Smooth muscle cell (in vitro differentiated cells): ENCODE data around the gene ZNF749. TPM values are rescaled to one million over a fixed set of nuclear protein-coding genes. Genes with fewer than 3 reads are reported as not detected.

Source experiments
- DNase-seq: peaks from one replicate; lab custom pipeline; 2025; ENCODE audit not compliant: unreplicated experiment; lab: John Stamatoyannopoulos, UW
- H2AFZ ChIP-seq: fragments of 200-600 bp; sonication (generic); 2 replicates; pipeline ENCODE4 v1.6.0; 2016; ENCODE audit warnings: antibody characterized with exemption, low read depth, mild to moderate bottlenecking
- H3F3A ChIP-seq: fragments of 200-600 bp; sonication (generic); 2 replicates; pipeline ENCODE4 v1.6.0; 2017; ENCODE audit warnings: antibody characterized with exemption, low read depth
- H3K27ac ChIP-seq: fragments of 200-600 bp; sonication (generic); 2 replicates; pipeline ENCODE4 v1.5.1; 2016; ENCODE audit warnings: low read depth, mild to moderate bottlenecking
- H3K27me3 ChIP-seq: fragments of 200-600 bp; sonication (generic); 2 replicates; pipeline ENCODE4 v1.6.1; 2016; ENCODE audit warnings: low read depth, mild to moderate bottlenecking
- H3K36me3 ChIP-seq: fragments of 200-600 bp; sonication (generic); 2 replicates; pipeline ENCODE4 v1.5.1; 2016; ENCODE audit warnings: low read depth
- H3K4me1 ChIP-seq: fragments of 200-600 bp; sonication (generic); 2 replicates; pipeline ENCODE4 v1.5.1; 2016; ENCODE audit warnings: low read depth
- H3K4me2 ChIP-seq: fragments of 200-600 bp; sonication (generic); 2 replicates; pipeline ENCODE4 v1.6.0; 2016; ENCODE audit warnings: mild to moderate bottlenecking
- H3K4me3 ChIP-seq: fragments of 200-600 bp; sonication (generic); 2 replicates; pipeline ENCODE4 v1.5.1; 2016; ENCODE audit warnings: mild to moderate bottlenecking
- H3K79me2 ChIP-seq: fragments of 200-600 bp; sonication (generic); 2 replicates; pipeline ENCODE4 v1.6.0; 2016; ENCODE audit warnings: low read depth, mild to moderate bottlenecking
- H3K9ac ChIP-seq: fragments of 200-600 bp; sonication (generic); 2 replicates; pipeline ENCODE4 v1.6.0; 2016; ENCODE audit warnings: low read depth
- H3K9me3 ChIP-seq: fragments of 200-600 bp; sonication (generic); replicated peaks from 2 replicates; pipeline ENCODE4 v1.5.1; 2016; ENCODE audit warnings: low read depth
- H4K20me1 ChIP-seq: fragments of 200-600 bp; sonication (generic); 2 replicates; pipeline ENCODE4 v1.6.0; 2016; ENCODE audit warnings: low read depth
- WGBS: methylation state at CpG from one replicate; pipeline ENCODE4 v1.1.7; 2016; ENCODE audit warnings: low lambda C conversion rate; 5-methylcytosine and 5-hydroxymethylcytosine counted together
- polyA plus RNA-seq: library from polyadenylated mRNA; unstranded; fragments of >200 nt; fragmentation: Nextera tagmentation; extraction: Ambion mirVana; gene quantifications from 2 replicates; pipeline ENCODE4 v1.2.1, GENCODE V29; 2016
- total RNA-seq: library from RNA; depleted of rRNA; stranded (reverse); fragments of >200 nt; gene quantifications from 2 replicates; pipeline ENCODE4 v1.2.3, GENCODE V29; 2014
- TF ChIP-seq, protein P1 (sequence below): fragments of 200-600 bp; sonication (generic); IDR thresholded peaks from 2 replicates; pipeline ENCODE4 v1.5.1; 2017; ENCODE audit warnings: borderline replicate concordance, mild to moderate bottlenecking, antibody characterized with exemption; ENCODE audit not compliant: insufficient read depth, poor library complexity, severe bottlenecking

Gene ZNF749
- total and polyA plus RNA-seq, 2 experiments from 2014 or later, result 1.6 to 9.4 TPM

DNA sequence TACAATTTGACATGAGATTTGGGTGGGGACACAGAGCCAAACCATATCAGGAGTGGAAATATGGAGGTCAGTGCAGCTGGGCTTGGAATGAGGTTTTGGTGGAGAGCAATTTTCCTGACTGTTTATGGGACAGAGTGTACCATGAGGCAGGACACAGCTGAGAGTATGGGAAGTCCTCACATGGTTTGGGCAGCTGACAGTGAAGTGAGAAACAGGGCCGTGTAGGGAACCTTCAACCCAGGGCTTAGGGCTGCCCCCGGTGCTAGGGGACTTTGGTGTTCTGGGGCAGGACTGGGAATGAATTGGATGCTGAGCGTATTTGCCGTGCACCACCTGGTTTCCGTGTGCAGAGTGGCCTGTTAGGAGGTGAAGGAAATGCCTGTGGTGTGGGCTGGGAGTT is 39.4 kb upstream of the ZNF749 start:
- Histone ChIP-seq H3K9me3 (no peaks in the 10 kb centered on the region), H3K36me3 (peaks cover 20% of the 10 kb centered on the region), H3K27ac (no peak overlapping the region), H3K4me2 (no peak overlapping the region), H3K4me3 (no peak overlapping the region), H4K20me1 (peaks cover 26% of the 10 kb centered on the region), H2AFZ (no peak overlapping the region), H3K4me1 (peaks cover 8% of the 10 kb centered on the region), H3K9ac (no peak overlapping the region), H3K27me3 (no peaks in the 10 kb centered on the region), H3F3A (no peaks in the 10 kb centered on the region), H3K79me2 (peaks cover 36% of the 10 kb centered on the region)
- WGBS, result 97% methylated on average over 5 of the region's 5 CpGs
- TF ChIP-seq, protein P1, sequence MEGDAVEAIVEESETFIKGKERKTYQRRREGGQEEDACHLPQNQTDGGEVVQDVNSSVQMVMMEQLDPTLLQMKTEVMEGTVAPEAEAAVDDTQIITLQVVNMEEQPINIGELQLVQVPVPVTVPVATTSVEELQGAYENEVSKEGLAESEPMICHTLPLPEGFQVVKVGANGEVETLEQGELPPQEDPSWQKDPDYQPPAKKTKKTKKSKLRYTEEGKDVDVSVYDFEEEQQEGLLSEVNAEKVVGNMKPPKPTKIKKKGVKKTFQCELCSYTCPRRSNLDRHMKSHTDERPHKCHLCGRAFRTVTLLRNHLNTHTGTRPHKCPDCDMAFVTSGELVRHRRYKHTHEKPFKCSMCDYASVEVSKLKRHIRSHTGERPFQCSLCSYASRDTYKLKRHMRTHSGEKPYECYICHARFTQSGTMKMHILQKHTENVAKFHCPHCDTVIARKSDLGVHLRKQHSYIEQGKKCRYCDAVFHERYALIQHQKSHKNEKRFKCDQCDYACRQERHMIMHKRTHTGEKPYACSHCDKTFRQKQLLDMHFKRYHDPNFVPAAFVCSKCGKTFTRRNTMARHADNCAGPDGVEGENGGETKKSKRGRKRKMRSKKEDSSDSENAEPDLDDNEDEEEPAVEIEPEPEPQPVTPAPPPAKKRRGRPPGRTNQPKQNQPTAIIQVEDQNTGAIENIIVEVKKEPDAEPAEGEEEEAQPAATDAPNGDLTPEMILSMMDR, result no peak
- no peak for DNase-seq

DNA sequence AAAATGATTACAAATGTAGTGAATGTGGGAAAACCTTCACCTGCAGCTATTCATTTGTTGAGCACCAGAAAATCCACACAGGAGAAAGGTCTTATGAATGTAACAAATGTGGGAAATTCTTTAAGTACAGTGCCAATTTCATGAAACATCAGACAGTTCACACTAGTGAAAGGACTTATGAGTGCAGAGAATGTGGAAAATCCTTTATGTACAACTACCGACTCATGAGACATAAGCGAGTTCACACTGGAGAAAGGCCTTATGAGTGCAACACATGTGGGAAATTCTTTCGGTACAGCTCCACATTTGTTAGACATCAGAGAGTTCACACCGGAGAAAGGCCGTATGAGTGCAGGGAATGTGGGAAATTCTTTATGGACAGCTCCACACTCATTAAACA is 36.3 kb upstream of the ZNF749 start:
- TF ChIP-seq, protein P1, result no peak
- H3F3A ChIP-seq, result no peaks in the 10 kb centered on the region
- H3K9ac ChIP-seq, result no peak overlapping the region
- peaks cover 8% of the 10 kb centered on the region for H3K79me2 ChIP-seq
- H3K4me1 ChIP-seq, result no peaks in the 10 kb centered on the region
- H2AFZ ChIP-seq, result no peak overlapping the region
- peaks cover 20% of the 10 kb centered on the region for H3K36me3 ChIP-seq
- H3K27me3 ChIP-seq, result no peaks in the 10 kb centered on the region
- H3K4me2 ChIP-seq, result no peak overlapping the region
- no peak overlapping the region for H3K4me3 ChIP-seq
- H3K9me3 ChIP-seq, result no peaks in the 10 kb centered on the region
- over 99% methylated on average over 5 of the region's 5 CpGs for WGBS
- no peak overlapping the region for H3K27ac ChIP-seq
- DNase-seq, result no peak
- peaks cover 2% of the 10 kb centered on the region for H4K20me1 ChIP-seq

DNA sequence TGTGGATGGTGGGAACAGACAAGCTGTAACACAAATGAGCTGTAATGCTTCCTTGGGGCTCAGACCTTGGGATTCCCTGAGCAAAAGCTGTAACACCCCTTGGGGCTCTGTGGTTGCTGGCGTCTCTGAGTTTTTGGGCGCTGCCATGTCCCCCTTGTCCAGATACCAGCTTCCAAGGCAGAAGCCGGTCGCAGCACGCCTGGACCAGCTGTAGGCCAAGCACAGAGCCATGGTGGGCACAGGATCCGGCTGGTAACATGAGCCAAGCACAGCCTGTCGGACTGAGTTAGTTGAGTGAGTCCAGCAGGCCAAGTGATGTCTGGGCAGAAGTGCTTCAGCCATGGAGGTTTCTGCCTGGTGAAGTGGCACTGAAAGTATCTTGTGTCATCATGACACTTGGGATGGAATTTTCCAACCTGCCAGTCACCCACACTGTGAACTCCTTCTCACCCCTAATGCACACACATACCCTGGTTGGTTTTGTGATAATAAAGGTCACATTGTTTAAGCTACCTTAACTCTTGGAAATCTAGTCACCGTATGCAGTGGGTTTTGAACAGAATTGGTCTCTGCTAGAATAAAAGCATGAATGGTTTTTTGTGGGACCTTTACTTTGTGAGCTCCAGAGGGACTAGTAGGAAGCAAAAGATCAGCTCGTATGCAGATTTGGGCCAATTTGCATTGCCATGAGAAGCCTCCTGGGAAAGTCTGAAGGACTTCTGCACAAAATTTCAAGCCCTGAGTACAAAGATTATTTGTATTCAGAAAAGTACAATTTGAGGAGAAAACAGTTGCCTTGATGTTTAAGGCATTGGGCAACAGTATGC is 31.2 kb upstream of the ZNF749 start:
- H3F3A ChIP-seq, result no peaks in the 10 kb centered on the region
- WGBS, result 94% methylated on average over 9 of the region's 9 CpGs
- H2AFZ ChIP-seq, result no peak overlapping the region
- no peak overlapping the region for H3K9ac ChIP-seq
- H3K79me2 ChIP-seq, result no peaks in the 10 kb centered on the region
- H3K4me1 ChIP-seq, result no peaks in the 10 kb centered on the region
- no peak for DNase-seq
- no peak overlapping the region for H3K27ac ChIP-seq
- no peaks in the 10 kb centered on the region for H3K27me3 ChIP-seq
- H3K36me3 ChIP-seq, result peaks cover 12% of the 10 kb centered on the region
- TF ChIP-seq, protein P1, result no peak
- no peak overlapping the region for H3K4me2 ChIP-seq
- no peaks in the 10 kb centered on the region for H3K9me3 ChIP-seq
- no peak overlapping the region for H3K4me3 ChIP-seq
- H4K20me1 ChIP-seq, result peaks cover 2% of the 10 kb centered on the region

DNA sequence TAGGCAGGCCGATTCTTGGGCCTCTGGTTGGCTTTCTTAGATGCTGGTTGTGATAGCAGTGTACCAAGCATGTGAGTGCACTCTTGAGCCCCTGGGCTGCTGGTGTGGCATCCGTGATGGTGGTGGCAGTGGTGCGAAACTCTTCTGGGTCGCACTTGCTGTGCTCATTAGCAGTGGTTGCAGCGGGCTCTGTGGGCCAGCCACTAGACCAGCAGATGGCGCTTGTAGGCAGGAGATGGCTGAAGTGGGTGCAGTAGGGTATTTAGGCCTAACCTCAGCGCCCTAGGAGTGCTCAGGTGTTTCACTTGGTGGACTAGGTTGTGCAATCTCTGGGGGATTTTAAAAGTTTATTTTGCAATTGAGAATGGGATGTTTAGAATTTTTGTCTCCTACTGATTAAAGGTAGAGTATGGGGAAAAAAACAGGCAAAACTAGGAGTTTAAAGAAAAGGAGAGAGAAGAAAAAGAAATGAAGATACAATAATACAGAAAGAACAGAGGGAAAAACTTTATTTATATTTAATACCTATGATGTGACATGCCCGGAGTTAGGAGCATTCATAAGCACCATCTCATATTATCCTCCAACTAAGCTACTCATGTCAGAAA is 28.5 kb upstream of the ZNF749 start:
- Histone ChIP-seq H3K36me3 (no peaks in the 10 kb centered on the region), H3K4me3 (no peak overlapping the region), H3K27me3 (no peaks in the 10 kb centered on the region), H3K4me1 (no peaks in the 10 kb centered on the region), H3K4me2 (no peak overlapping the region), H3K79me2 (peaks cover 5% of the 10 kb centered on the region), H3F3A (no peaks in the 10 kb centered on the region), H3K9me3 (no peaks in the 10 kb centered on the region), H3K27ac (no peak overlapping the region), H3K9ac (no peak overlapping the region), H4K20me1 (no peaks in the 10 kb centered on the region), H2AFZ (no peak overlapping the region)
- TF ChIP-seq, protein P1, result peak; percentile 70
- peak; percentile 3 for DNase-seq
- WGBS, result 19% methylated on average over 8 of the region's 8 CpGs
